Upper lobe of left lung (tissue), 4 donors: ENCODE data around the gene SMIM43.

Experiments
- CTCF ChIP-seq, 6 experiments: fragments of 450-650 bp in 4 of 6; fragments of 200-600 bp in 2 of 6; sonication (generic) in 2 of 6; IDR thresholded peaks; one replicate each; pipeline ENCODE4 v1.5.1; 2016 to 2019; ENCODE audit warnings: antibody characterized with exemption in 6 of 6
- POLR2AphosphoS5 ChIP-seq, 2 donors: sonication (generic); formaldehyde crosslinking; IDR thresholded peaks; one replicate each; pipeline ENCODE4 v1.5.1; 2017; ENCODE audit warnings: antibody characterized with exemption in 2 of 2

- TF ChIP-seq CTCF (IDR thresholded peaks at IDR 0.05) (no peak), POLR2AphosphoS5 (IDR thresholded peaks at IDR 0.05) (no peak)
These were observed 1.1 kb upstream of the SMIM43 start for GRCh38 chr4:121765971-121766538.
